DLD1 (cell line): ENCODE results near the gene CSRP2.

Experiments
- in situ Hi-C: cut with HindIII; loops from 2 replicates; pipeline ENCODE4 v1.10.0; 2017; ENCODE audit warnings: low sequenced_read_pairs

Gene CSRP2

DNA sequence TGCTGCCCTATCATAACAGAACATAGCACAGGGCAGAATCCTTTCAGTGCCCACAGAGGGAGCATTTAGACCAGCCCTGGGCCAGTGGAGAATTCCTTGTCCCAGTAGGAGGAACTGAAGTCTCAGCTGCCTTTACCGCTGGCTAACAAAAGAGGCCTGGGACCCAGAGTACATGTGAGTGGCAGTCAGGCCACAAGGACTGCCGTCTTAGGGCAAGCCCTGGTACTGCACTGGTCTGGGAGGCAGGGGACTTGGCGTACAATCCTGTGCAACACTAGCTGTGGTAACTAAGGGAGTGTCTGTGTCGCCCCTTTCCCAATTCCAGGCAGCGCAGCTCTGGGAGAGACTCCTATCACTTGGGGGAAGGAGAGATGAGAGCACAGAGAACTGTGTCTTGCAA lies 17.0 kb upstream of the CSRP2 start:
- in situ Hi-C loops: no loop called here

DNA sequence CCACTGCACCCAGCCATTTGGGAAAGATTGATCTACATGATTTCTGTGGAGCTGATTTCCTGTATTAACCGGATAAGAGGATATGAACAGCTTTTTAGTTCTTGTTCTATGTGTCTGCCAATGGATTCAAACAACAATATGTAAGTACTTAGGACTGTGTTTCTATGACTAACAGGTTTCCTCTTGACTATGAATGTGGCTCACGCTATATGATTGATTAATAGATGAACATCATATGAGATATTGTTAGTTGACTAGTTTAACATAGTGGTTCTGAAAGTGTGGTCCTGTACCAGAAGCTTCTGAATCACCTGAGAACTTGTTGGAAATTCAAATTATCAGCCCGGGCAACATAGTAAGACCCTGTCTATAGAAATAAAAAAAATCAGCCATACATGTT lies 12.8 kb upstream of the CSRP2 start:
- in situ Hi-C loops: no loop called here

- in situ Hi-C loops: no loop called here
Observed at GRCh38 chr12:76890151-76891143, 11.6 kb upstream of the CSRP2 start.

- in situ Hi-C loops: no loop called here
Observed at GRCh38 chr12:76888775-76889174, 10.0 kb upstream of the CSRP2 start.

DNA sequence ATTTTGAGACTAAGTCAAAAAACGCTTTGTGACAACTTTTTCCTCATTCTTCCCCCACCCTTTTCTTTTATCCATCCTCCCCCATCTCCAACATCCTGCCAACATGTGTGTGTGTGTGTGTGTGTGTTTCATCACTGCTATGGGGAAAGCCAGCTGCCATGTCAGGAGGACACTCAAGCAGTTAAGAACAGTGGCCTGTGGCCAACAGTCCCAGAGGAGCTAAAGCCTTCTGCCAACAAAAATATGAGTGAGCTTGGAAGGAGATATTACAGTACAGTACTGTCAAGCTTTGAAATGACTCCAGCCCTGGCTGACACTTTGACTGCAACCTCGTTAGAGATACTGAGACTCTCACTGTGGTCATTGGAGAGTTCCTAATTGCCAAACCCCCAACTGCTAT lies 5.0 kb upstream of the CSRP2 start:
- in situ Hi-C loops: no loop called here

GRCh38 chr12:76883151-76883550 lies 4.3 kb upstream of the CSRP2 start:
- in situ Hi-C loops: no loop called here

DNA sequence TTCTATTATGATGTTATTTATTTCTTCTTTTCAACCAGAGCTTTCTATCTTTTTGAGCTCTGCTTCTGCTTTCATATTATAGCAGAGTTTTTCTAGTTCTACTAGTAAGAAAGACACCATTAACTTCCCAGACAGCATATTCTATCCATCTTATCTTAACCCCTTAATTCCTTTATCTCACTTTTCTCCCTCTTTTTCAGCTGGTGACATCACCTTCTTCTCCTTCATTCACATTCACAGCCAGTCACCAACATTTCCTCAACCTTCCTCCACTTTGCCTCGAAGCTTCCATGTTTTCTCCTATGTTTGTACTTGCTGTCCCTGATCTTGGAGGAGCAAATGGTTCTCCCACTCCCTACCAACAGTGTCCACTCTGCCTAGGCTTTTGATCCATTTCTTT lies 3.5 kb upstream of the CSRP2 start:
- in situ Hi-C loops: no loop called here

GRCh38 chr12:76881142-76881541 lies 2.3 kb upstream of the CSRP2 start:
- in situ Hi-C loops: no loop called here

GRCh38 chr12:76880519-76881023 lies 1.8 kb upstream of the CSRP2 start:
- in situ Hi-C loops: no loop called here

GRCh38 chr12:76879710-76880518 lies 1.1 kb upstream of the CSRP2 start:
- in situ Hi-C loops: no loop called here

DNA sequence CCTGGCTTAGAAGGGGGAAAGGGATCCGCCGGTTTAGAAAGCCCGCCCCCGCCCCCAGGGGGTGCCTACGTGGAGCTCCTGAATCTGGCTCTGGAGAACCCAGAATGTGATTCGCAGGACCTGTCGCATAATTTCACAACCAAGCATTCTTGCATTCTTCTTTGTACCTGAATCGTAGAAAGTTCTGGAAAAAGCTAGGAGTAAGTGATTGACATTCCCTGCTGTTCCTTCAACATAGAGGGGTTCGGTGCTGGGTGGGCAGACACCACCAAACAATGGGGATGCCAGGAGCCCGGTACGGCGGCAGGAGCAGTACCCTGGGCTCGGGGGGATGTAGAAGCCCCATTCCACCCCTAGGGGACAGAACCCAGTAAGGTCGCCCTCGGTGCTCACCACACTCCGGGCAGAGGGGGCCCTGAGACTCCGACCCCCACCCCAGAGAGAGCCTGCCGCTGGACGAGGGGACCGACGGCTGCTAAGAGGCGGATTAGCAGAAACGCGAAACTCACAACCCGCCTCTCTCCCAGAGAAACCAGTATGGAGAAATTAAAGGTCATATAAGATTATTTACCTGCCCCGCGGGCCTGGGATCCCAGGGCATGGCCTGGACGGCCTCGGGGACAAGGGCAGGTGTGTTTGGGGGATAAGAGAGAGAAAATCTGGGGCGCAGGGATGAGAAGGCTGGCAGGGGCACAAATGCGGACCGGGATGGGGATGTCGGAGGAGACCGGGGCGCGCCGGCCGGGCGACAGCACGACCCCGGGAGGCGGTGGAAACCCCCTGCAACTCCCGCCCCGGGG lies 520 bp downstream of the CSRP2 start:
- in situ Hi-C loops: no loop called here

- in situ Hi-C loops: no loop called here
Observed at GRCh38 chr12:76876696-76877229, 2.1 kb downstream of the CSRP2 start.

DNA sequence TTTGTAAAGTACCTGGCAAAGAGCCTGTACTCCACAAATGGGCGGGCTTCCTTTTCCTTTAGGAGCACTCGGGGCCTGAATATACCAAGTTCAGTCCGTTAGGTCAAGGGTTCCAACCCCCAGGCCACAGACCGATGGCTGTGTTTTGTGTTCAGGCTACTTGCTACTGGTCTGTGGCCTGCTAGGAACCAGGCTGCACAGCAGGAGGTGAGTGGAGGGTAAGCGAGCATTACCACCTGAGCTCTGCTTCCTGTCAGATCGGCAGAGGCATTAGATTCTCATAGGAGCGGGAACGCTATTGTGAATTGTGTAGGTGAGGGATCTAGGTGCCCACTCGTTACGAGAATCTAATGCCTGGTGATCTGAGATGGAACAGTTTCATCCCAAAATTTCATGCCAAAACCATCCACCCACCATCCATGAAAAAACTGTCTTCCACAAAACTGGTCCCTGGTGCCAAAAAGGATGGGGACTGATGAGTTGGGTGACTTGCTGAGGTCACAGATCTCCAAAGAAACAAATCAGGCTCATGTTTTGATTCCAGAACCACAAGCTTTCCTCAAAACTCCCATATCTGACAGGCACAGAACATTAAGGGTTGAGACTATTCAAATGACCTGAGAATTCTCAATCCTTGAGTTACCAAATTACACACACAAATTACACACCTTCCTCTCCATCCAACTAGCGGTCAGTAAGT lies 4.2 kb downstream of the CSRP2 start:
- in situ Hi-C loops: no loop called here

GRCh38 chr12:76874027-76874426 lies 4.8 kb downstream of the CSRP2 start:
- in situ Hi-C loops: no loop called here

- in situ Hi-C loops: no loop called here
Observed at GRCh38 chr12:76872415-76872814, 6.4 kb downstream of the CSRP2 start.

- in situ Hi-C loops: no loop called here
Observed at GRCh38 chr12:76871742-76872141, 7.1 kb downstream of the CSRP2 start.

- in situ Hi-C loops: no loop called here
Observed at GRCh38 chr12:76871082-76871481, 7.7 kb downstream of the CSRP2 start.

DNA sequence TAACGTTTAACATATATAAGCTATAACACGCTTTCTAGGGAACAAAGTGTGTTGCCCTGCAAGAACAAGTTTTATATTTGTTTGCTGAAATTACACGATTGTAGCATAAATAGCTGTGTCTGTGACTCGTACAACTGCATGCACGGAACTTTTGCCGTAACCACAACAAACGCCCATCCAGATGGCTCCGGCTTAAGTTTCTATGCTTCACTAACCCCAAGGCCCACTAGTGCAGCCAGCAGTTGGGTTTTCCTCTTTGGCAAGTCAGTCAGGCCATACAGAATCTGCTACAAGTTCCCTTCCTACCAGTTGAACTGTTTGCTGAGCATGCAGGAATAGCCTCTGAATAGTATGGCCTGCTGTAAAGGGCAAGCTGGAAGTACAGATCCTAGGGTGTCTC lies 12.1 kb downstream of the CSRP2 start:
- in situ Hi-C loops: no loop called here

DNA sequence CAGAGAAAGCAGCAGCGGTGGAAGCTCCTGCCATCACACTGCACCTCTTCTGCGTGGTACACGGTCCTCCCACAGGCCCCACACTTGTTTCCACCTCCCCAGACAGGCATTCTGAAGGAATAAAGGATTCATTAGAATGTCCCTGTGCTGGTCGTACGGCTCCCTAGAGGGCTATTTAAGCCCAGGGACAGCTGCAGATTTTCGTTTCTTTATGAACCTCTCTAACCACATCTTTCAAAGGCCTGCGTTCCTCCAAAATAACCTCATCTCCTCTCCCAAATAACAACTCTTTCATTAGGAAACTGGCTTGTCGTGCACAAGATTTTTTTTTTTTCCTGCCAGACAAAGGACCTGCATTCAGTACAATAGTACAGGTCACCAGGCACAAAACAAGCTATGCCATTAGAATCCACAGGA lies 12.7 kb downstream of the CSRP2 start:
- in situ Hi-C loops: no loop called here

DNA sequence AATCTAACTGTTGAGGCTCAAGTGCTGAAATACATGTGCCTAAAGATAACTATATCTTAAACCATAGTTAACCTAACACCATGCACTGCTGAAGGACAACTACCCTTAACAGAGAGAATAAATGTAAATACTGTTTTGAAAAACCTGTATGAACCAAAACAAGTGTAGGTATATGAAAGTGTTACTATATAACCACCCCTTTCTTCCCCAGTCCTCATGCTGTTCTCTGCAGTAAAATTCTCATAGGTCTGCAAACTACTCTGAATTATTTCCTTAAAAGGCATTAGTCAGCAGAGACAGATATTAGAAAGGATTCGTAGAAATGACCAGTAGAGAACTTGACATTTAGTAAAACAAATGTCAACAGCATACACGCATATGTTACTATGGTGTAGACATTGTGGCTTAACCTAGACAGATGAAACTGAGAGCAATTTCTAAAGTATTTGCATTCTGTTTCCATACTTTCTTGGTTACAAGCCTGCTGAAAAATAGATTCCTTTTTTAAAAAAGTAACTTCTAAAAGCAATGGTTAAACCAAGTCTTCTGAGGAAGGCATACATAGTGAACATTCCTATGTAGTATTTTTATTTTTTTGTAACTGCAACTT lies 13.9 kb downstream of the CSRP2 start:
- in situ Hi-C loops: no loop called here
